Measurements from ENCODE around the gene ACTL9.

Gene ACTL9

DNA sequence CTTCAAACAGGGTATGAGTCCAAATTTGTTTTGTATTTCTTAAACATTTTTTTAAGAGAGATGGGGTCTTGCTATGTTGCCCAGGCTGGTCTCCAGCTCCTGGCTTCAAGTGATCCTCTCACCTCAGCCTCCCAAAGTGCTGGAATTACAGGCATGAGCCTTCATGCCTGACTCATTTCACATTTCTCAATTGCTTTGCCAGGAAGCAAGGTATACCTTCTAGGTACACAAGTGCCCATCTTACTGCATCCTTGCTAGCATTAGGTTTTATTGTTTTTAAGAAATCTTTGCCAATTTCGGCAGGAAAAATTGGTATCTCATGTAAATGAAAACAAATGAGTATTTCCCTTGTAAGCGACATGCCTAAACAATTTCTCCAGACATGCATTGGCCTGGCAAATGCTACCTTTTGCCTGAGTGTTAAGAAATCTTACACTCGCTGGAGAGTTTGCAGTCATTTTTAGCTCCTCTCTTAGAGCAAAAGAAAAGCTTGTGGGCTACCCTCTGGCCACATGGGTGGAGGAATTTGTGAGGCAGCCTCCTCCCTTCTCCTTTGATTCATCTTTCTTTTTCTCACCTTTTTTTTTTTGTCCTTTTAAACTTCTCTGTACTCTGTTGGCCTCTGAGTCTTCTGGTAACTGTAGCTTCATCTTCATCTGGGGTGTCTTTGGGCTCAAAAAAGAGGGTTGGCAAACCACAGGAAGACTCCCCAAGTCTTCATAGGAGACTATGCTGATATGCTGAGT, 33.0 kb downstream of the ACTL9 start:
- H3K36me3 ChIP-seq (ENCODE audit: insufficient read depth) = no peaks in the 10 kb centered on the region
- no peak overlapping the region for H3K4me2 ChIP-seq
- no peak overlapping the region for H3K27ac ChIP-seq
- no peaks in the 10 kb centered on the region for H4K20me1 ChIP-seq (ENCODE audit: insufficient read depth)
- no peak overlapping the region for H2AFZ ChIP-seq (ENCODE audit: low read depth)
- H3K27me3 ChIP-seq (ENCODE audit: insufficient read depth, low read depth) = no peaks in the 10 kb centered on the region; the same call in 1 of the 2 replicates
- H3K9ac ChIP-seq = no peak overlapping the region
- TF ChIP-seq, protein P1, sequence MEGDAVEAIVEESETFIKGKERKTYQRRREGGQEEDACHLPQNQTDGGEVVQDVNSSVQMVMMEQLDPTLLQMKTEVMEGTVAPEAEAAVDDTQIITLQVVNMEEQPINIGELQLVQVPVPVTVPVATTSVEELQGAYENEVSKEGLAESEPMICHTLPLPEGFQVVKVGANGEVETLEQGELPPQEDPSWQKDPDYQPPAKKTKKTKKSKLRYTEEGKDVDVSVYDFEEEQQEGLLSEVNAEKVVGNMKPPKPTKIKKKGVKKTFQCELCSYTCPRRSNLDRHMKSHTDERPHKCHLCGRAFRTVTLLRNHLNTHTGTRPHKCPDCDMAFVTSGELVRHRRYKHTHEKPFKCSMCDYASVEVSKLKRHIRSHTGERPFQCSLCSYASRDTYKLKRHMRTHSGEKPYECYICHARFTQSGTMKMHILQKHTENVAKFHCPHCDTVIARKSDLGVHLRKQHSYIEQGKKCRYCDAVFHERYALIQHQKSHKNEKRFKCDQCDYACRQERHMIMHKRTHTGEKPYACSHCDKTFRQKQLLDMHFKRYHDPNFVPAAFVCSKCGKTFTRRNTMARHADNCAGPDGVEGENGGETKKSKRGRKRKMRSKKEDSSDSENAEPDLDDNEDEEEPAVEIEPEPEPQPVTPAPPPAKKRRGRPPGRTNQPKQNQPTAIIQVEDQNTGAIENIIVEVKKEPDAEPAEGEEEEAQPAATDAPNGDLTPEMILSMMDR (conservative IDR thresholded peaks at IDR 0.05; ENCODE audit: low read depth, low read length) = no peak
- H3K79me2 ChIP-seq (ENCODE audit: insufficient read depth, low read depth) = no peaks in the 10 kb centered on the region
- no peaks in the 10 kb centered on the region for H3K4me1 ChIP-seq (ENCODE audit: low read depth, poor library complexity, severe bottlenecking)
- no peak overlapping the region for H3K4me3 ChIP-seq (IDR thresholded peaks at IDR 0.05; ENCODE audit: insufficient read depth, low read depth, low read length)

DNA sequence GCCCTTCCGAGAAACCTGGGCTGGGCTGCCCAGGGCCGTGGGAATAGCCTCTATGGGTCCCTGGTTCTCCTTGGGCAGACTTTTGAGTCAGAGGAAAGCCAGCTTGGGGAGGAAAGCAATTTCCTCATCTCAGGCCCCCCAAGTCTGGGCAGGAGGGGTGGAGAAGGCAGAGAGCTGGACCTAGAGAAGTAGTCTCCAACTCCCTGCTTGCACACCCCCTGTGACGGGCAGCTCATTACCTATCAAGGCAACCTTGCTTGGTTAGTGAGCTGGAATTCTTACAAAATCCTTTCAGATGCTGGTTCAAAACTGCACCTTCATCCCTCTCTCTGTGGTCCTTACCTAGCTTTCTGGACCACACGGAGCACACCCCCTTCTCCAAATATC, 33.9 kb downstream of the ACTL9 start:
- Histone ChIP-seq H3K36me3 (ENCODE audit: insufficient read depth) (no peaks in the 10 kb centered on the region), H3K27ac (no peak overlapping the region), H3K79me2 (ENCODE audit: insufficient read depth, low read depth) (no peaks in the 10 kb centered on the region), H3K9ac (no peak overlapping the region), H2AFZ (ENCODE audit: low read depth) (no peak overlapping the region), H3K4me1 (ENCODE audit: low read depth, poor library complexity, severe bottlenecking) (no peaks in the 10 kb centered on the region), H3K4me3 (IDR thresholded peaks at IDR 0.05; ENCODE audit: insufficient read depth, low read depth, low read length) (no peak overlapping the region), H4K20me1 (ENCODE audit: insufficient read depth) (no peaks in the 10 kb centered on the region), H3K4me2 (no peak overlapping the region), H3K27me3 (ENCODE audit: insufficient read depth, low read depth) (no peaks in the 10 kb centered on the region; the same call in 1 of the 2 replicates)
- TF ChIP-seq, protein P1 (conservative IDR thresholded peaks at IDR 0.05; ENCODE audit: low read depth, low read length) = no peak

DNA sequence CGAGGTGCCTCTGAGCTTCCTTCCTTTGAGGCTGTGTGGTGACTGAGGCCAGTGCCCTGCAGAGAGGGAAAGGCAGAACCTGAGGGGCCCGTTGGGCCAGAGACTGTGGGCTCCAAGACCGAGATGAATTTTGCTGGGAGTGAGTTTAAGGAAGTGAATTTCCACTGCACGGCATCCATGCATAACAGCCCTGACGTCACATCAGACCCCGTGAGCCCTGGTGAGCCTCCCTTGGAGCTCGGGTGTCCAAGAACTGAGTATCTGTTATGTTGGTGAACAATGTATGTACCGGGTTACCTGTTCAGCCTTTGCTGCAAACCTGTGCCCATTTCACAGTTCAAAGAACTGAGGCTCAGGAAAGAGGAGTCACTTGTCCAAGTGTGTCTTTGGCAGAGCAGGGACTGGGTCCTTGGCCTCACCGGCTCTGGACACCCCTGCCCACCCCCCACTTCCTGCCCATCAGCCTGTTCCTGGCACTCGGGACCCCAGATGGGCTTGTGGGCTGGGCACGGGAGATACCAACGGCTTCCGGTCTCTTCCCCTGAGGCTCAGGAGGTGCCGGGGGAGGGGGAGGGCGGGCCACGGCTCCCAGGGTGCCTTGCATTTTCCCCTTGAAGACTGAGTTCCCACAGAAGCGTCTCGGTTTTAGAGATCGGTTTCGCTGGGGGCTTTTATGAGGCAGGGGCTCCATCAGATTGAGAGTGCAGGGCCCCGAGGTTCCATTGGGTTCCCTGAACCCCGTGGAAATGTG, 34.5 kb downstream of the ACTL9 start:
- no peak overlapping the region for H2AFZ ChIP-seq (ENCODE audit: low read depth)

DNA sequence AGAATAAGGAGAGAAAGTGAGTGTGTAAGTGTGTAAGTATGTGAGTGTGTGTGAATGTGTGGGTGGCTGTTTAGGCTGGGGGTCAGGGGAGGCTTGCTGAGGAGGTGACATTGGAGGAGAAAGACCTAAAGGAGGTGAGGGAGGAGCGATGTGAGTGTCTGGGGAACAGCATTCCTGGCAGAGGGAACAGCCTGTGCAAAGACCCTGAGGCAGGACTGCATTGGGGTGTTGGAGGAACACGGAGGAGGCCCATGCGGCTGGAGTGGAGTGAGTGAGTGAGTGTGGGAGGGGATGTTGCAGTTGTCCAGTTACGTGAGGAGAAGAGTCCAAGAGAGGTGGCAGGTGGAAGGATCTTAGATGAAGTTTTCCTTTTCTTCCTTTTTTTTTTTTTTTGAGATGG, 36.3 kb downstream of the ACTL9 start:
- Histone ChIP-seq H4K20me1 (ENCODE audit: insufficient read depth) (no peaks in the 10 kb centered on the region), H3K4me3 (IDR thresholded peaks at IDR 0.05; ENCODE audit: insufficient read depth, low read depth, low read length) (no peak overlapping the region), H3K27ac (no peak overlapping the region), H3K79me2 (ENCODE audit: insufficient read depth, low read depth) (no peaks in the 10 kb centered on the region), H2AFZ (ENCODE audit: low read depth) (no peak overlapping the region), H3K4me2 (no peak overlapping the region), H3K9ac (no peak overlapping the region), H3K27me3 (ENCODE audit: insufficient read depth, low read depth) (peaks cover 9% of the 10 kb centered on the region; the same call in 1 of the 2 replicates), H3K36me3 (ENCODE audit: insufficient read depth) (no peaks in the 10 kb centered on the region), H3K4me1 (ENCODE audit: low read depth, poor library complexity, severe bottlenecking) (no peaks in the 10 kb centered on the region)
- TF ChIP-seq, protein P1 (conservative IDR thresholded peaks at IDR 0.05; ENCODE audit: low read depth, low read length) = no peak

More for the DNA sequence above, 34.5 kb downstream of the ACTL9 start:
- no peak overlapping the region for H3K9ac ChIP-seq
- no peak overlapping the region for H3K4me3 ChIP-seq (IDR thresholded peaks at IDR 0.05; ENCODE audit: insufficient read depth, low read depth, low read length)
- no peaks in the 10 kb centered on the region for H3K79me2 ChIP-seq (ENCODE audit: insufficient read depth, low read depth)
- no peaks in the 10 kb centered on the region for H4K20me1 ChIP-seq (ENCODE audit: insufficient read depth)
- H3K4me2 ChIP-seq = no peak overlapping the region
- no peaks in the 10 kb centered on the region for H3K4me1 ChIP-seq (ENCODE audit: low read depth, poor library complexity, severe bottlenecking)
- no peaks in the 10 kb centered on the region for H3K36me3 ChIP-seq (ENCODE audit: insufficient read depth)
- TF ChIP-seq, protein P1 (conservative IDR thresholded peaks at IDR 0.05; ENCODE audit: low read depth, low read length) = no peak
- H3K27ac ChIP-seq = no peak overlapping the region
- H3K27me3 ChIP-seq (ENCODE audit: insufficient read depth, low read depth) = no peaks in the 10 kb centered on the region; the same call in 1 of the 2 replicates

Data from KMS-11 (cell line).